ENCODE data around the gene SIMC1.

Gene SIMC1

GRCh38 chr5:176317534-176318374 is 79.5 kb downstream of the SIMC1 start:
- DNase-seq = no peak

GRCh38 chr5:176319827-176320554 is 81.8 kb downstream of the SIMC1 start:
- no peak for DNase-seq

DNA sequence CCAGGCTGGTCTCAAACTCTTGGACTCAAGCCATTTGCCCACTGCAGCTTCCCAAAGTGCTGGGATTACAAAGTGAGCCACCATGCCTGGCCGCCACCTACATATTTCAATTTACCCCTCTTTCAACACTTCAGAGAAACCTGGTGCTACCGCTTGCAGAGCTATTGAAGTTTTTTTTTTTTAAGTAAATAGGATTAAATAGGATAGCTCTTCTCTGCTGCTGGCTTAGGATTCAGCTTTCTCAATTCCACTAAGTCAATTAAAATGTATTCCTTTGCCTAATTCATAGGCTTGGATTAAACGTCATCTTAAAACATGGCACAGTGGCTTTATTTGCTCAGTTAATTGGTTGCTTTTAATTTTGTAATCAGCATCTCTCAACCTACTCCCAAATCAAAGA is 82.4 kb downstream of the SIMC1 start:
- DNase-seq = no peak

DNA sequence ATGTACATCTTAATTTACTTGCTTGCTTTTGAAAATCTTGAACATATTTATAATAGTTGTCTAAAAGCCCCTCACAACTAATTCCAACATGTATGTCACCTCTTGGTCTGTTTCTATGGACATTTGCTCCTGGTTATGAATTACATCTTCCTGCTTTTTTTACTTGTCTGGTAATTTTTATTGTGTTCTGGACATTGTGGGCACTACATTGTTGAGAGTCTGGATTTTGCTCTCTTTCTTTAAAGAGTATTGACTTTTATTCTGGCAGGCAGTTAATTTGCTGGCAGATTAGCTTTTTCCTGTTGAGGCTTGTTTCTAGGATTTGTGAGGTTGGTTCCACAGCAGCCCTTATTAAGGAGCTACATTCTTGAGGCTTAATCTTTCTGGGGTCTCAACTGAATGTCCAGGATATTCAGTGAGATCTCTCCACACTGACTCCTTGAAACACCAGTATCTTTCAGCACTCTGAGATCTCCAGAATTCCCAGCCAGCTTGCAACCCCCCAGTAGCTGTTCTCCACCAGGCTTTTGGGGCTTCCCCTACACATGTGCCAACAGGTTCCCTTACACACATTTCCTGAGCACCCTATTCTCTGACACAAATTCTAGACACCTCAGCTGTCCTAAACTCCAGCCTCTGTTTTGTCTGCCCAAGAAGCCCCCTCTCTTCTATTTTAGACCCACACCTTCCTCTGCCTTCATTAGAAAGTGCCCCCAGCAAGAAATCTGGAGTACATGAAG is 96.0 kb downstream of the SIMC1 start:
- DNase-seq = no peak

- no peak for DNase-seq
These were observed 99.7 kb downstream of the SIMC1 start for GRCh38 chr5:176337913-176338312.

GRCh38 chr5:176339304-176339703 is 101.1 kb downstream of the SIMC1 start:
- no peak for DNase-seq

- DNase-seq = no peak
These were observed 103.3 kb downstream of the SIMC1 start for GRCh38 chr5:176341325-176342157.

DNA sequence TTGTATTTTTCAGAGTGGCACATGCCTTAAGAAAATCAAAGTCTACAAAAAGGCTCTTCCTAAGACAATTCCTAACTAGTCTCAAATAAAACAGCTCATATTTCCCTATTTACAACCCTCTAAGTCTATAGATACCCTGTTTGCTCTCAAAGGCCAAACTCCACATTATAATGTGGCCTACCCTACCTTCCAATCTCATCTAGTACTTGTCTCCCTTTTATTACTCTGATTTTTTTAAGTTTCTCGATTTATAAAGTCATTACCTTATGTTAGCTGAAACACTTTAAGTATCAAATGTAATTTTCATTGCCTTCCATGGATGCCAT is 103.9 kb downstream of the SIMC1 start:
- no peak for DNase-seq

DNA sequence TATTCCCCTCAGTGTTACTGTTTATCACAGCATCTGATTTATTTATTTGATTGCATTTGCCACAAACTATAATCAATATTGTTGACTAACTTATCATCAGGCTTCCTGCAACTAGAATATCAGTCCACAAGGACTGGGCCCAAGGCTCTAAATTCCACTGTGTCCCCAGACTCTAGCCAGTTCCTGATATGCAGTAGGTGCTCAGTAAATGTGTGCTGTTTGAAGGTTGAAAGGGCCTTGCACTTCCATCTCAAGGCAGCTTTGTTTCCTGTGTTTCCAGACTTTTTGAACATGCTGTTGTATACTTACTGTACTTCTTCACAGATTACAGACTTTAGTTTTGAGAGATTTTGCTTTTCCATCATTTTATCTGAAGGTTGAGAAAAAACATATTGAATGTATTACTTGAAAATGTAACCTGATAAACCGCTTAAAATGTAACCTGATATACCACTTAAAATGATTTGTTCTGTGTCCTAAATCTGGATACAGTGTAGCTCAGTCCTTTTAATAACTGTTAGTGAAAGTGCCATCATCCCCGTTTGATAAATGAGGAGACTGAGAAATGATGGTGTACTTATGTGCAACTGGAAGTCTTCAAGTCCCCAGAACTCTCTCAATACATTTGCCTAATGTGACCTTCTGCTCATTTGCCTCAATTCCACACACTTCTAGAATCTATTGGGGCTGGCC is 104.7 kb downstream of the SIMC1 start:
- DNase-seq = no peak

GRCh38 chr5:176350416-176350815 is 112.2 kb downstream of the SIMC1 start:
- no peak for DNase-seq

- DNase-seq = no peak
These were observed 114.1 kb downstream of the SIMC1 start for GRCh38 chr5:176352116-176352878.

- DNase-seq = no peak
These were observed 115.3 kb downstream of the SIMC1 start for GRCh38 chr5:176353533-176353932.

- DNase-seq = no peak
These were observed 117.4 kb downstream of the SIMC1 start for GRCh38 chr5:176355400-176356178.

DNA sequence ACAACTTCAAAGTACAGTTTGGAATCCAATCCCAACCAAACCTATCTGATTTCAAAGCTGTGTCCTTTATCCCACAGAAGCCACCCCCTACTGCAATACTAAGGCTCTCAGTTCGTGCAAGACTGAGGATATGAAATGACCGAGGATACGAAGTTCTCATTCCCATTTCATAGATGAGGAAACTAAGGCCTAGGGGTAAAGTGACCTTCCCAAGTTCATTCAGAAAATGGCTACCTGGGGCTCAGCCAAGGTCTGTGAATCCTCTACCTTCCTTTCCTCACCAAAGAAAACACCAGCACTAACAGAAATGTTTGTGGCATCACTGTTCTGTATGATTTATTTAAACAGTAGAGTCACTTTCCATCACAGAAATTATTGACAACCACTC is 117.9 kb downstream of the SIMC1 start:
- no peak for DNase-seq

DNA sequence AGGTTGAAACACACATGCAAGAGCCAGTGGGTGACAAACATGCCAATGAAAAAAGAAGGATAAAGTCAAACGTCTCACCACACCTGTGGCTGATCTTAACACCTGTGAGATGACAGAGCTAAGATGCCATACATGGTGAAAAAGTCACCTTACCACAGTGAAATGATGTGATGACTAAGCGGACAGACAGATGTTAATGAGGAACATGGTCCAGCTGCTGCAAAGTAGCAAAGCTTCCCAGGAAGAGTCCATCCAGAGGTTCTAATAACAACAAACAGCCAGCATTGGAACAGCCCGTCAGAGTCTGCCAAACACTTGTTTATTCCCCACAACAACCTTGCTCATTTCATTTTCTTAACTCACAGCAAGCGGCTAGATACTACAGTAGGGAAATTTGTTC is 121.4 kb downstream of the SIMC1 start:
- no peak for DNase-seq

GRCh38 chr5:176360894-176361436 is 122.7 kb downstream of the SIMC1 start:
- DNase-seq = no peak

- DNase-seq = peak; percentile 92
These were observed 123.4 kb downstream of the SIMC1 start, which contains the start of gene KIAA1191 for GRCh38 chr5:176361437-176362232. TSS of gene KIAA1191 (minus strand) at chr5:176361764. CDS start at chr5:176359508, 2,256 bp downstream.

DNA sequence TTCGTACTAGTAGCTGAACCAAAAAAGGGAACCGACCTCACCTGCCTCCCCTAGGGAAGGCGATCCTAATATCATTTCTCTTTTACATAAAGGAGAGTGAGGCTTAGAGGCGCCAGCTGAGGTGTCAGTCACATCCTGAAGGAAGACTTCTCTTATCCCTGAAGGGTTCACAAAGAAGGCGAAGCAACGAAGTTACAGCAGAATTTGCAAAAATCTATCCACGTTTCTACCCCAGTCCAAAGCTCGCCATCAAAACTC is 123.9 kb downstream of the SIMC1 start:
- no peak for DNase-seq

DNA sequence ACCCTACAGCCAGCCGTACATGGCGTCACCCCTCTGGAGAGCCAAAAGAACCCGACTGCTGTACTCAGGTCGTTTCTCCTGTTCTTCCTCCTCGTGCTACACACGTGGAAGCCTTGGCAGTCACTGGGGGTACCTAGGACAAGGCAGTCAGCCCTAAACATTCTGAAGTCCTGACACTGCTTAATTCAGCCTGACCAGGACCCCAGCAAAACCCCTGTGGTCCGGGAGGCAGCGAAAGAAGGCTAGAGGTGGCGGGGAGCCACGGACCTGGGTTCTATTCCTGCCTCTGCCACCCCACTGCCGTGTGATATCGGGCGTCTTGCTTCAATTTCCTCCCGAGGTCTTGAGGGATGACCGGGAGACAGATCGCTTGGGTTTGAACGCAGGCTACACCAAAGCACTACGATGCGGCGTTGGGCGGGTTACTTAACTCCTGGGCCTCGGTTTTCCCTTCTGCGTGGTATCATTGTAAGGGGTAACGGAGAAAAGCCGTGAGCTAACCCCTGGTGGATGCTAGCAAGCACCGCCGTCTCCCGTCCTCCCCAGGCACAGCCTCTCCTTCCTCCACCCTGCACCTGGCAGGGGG is 126.6 kb downstream of the SIMC1 start:
- DNase-seq = peak; percentile 25

Measured in activated T-cell treated with anti-CD3 and anti-CD28 coated beads, Interleukin-2, amount 50 U/mL, for 1 hour (primary cell).